Astrocyte (in vitro differentiated cells and primary cell): ENCODE results near the gene DYNLT5.

Experiments used
- CTCF ChIP-seq: IDR thresholded peaks from 2 replicates; pipeline ENCODE4 v1.5.1; 2011; ENCODE audit warnings: low read depth, mild to moderate bottlenecking, inconsistent platforms, low read length, moderate library complexity; ENCODE audit not compliant: insufficient read depth
- EZH2 ChIP-seq: IDR thresholded peaks from 2 replicates; pipeline ENCODE4 v1.6.1; 2012; ENCODE audit warnings: mild to moderate bottlenecking, low read length, inconsistent platforms; ENCODE audit not compliant: insufficient read depth

- no peak for TF ChIP-seq EZH2
- TF ChIP-seq CTCF, result no peak
Measured at GRCh38 chr1:66788231-66788939, 36.1 kb downstream of the DYNLT5 start.
